ENCODE results near the gene ECE2.

The ECE2 gene

GRCh38 chr3:184255291-184256039 lies 20.4 kb upstream of the ECE2 start:
- Histone ChIP-seq H3K36me3 (ENCODE audit: control insufficient read depth, insufficient read depth, low read length) (no peaks in the 10 kb centered on the region), H3K27me3 (replicated peaks; ENCODE audit: control insufficient read depth, insufficient read depth, low read length) (no peaks in the 10 kb centered on the region), H3K4me3 (replicated peaks; ENCODE audit: low read depth, low read length) (no peak overlapping the region)
- no peak for TF ChIP-seq CTCF (IDR thresholded peaks at IDR 0.05; ENCODE audit: insufficient read depth, low read length, poor library complexity, severe bottlenecking)
- no peak for DNase-seq (ENCODE audit: extremely low read depth, insufficient read length)

- TF ChIP-seq CTCF (IDR thresholded peaks at IDR 0.05; ENCODE audit: insufficient read depth, low read length, poor library complexity, severe bottlenecking), result no peak
- Histone ChIP-seq H3K27me3 (replicated peaks; ENCODE audit: control insufficient read depth, insufficient read depth, low read length) (no peaks in the 10 kb centered on the region), H3K36me3 (ENCODE audit: control insufficient read depth, insufficient read depth, low read length) (no peaks in the 10 kb centered on the region), H3K4me3 (replicated peaks; ENCODE audit: low read depth, low read length) (no peak overlapping the region)
- DNase-seq (ENCODE audit: extremely low read depth, insufficient read length), result no peak
Measured at GRCh38 chr3:184257083-184257915, 18.5 kb upstream of the ECE2 start.

- TF ChIP-seq CTCF (IDR thresholded peaks at IDR 0.05; ENCODE audit: insufficient read depth, low read length, poor library complexity, severe bottlenecking), result no peak
- Histone ChIP-seq H3K36me3 (ENCODE audit: control insufficient read depth, insufficient read depth, low read length) (no peaks in the 10 kb centered on the region), H3K27me3 (replicated peaks; ENCODE audit: control insufficient read depth, insufficient read depth, low read length) (peaks cover 3% of the 10 kb centered on the region; the same call in 1 of the 2 replicates), H3K4me3 (replicated peaks; ENCODE audit: low read depth, low read length) (no peak overlapping the region)
- no peak for DNase-seq (ENCODE audit: extremely low read depth, insufficient read length)
Measured at GRCh38 chr3:184258926-184259325, 16.9 kb upstream of the ECE2 start.

- no peak for TF ChIP-seq CTCF (IDR thresholded peaks at IDR 0.05; ENCODE audit: insufficient read depth, low read length, poor library complexity, severe bottlenecking)
- no peaks in the 10 kb centered on the region for H3K36me3 ChIP-seq (ENCODE audit: control insufficient read depth, insufficient read depth, low read length)
- no peak overlapping the region for H3K4me3 ChIP-seq (replicated peaks; ENCODE audit: low read depth, low read length)
- no peak for DNase-seq (ENCODE audit: extremely low read depth, insufficient read length)
- peaks cover 3% of the 10 kb centered on the region; the same call in 1 of the 2 replicates for H3K27me3 ChIP-seq (replicated peaks; ENCODE audit: control insufficient read depth, insufficient read depth, low read length)
Measured at GRCh38 chr3:184259396-184259877, 16.4 kb upstream of the ECE2 start.

- Histone ChIP-seq H3K36me3 (ENCODE audit: control insufficient read depth, insufficient read depth, low read length) (no peaks in the 10 kb centered on the region), H3K4me3 (replicated peaks; ENCODE audit: low read depth, low read length) (no peak overlapping the region), H3K27me3 (replicated peaks; ENCODE audit: control insufficient read depth, insufficient read depth, low read length) (peaks cover 3% of the 10 kb centered on the region; the same call in 1 of the 2 replicates)
- no peak for DNase-seq (ENCODE audit: extremely low read depth, insufficient read length)
- no peak for TF ChIP-seq CTCF (IDR thresholded peaks at IDR 0.05; ENCODE audit: insufficient read depth, low read length, poor library complexity, severe bottlenecking)
Measured at GRCh38 chr3:184259878-184260723, 15.7 kb upstream of the ECE2 start.

Data from GM06990 (cell line).